ENCODE results near the gene KIF5A.
A peak's percentile ranks its signal among the peaks of the same experiment; 100 is the strongest.

Gene KIF5A

DNA sequence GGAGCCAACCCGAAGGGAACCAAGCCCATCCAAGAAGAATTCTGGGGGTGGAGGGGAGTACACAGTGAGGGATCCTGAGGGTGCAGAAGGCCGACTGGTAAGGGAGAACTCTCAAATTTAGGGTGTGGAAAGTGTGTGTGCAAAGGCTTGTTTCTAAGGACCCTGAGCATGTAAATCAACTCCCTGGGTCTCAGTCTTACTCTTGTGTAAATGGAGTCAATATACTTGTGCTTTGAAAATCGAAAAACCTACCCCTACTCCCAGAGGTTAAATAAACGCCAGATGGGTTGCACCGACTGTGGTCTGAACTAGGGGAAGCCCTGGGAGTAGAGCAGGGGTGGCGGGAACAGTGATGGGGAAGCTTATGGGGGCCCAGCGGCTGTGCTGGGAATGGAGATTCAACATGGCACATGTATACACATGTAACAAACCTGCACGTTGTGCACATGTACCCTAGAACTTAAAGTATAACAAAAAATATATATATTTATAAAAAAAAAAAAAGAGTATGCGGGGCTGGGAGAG, 77.1 kb downstream of the KIF5A start:
- Histone ChIP-seq H3K27me3 (ENCODE audit: control insufficient read depth, insufficient read depth, low read length) (peaks cover 96% of the 10 kb centered on the region), H3K9me3 (ENCODE audit: control insufficient read depth, insufficient read depth, low read length) (no peaks in the 10 kb centered on the region), H3K36me3 (ENCODE audit: control insufficient read depth, insufficient read depth, low read length) (no peaks in the 10 kb centered on the region), H3K4me1 (ENCODE audit: control insufficient read depth, insufficient read depth, low read length) (peaks cover 8% of the 10 kb centered on the region), H3K27ac (ENCODE audit: low read length) (no peak overlapping the region), H3K4me3 (ENCODE audit: low read length) (no peak overlapping the region)
- no CpG with 5 or more reads among the region's 9 CpGs for WGBS (ENCODE audit: insufficient coverage, insufficient read length)
- DNase-seq (ENCODE audit: low read depth, low spot score) = no peak

DNA sequence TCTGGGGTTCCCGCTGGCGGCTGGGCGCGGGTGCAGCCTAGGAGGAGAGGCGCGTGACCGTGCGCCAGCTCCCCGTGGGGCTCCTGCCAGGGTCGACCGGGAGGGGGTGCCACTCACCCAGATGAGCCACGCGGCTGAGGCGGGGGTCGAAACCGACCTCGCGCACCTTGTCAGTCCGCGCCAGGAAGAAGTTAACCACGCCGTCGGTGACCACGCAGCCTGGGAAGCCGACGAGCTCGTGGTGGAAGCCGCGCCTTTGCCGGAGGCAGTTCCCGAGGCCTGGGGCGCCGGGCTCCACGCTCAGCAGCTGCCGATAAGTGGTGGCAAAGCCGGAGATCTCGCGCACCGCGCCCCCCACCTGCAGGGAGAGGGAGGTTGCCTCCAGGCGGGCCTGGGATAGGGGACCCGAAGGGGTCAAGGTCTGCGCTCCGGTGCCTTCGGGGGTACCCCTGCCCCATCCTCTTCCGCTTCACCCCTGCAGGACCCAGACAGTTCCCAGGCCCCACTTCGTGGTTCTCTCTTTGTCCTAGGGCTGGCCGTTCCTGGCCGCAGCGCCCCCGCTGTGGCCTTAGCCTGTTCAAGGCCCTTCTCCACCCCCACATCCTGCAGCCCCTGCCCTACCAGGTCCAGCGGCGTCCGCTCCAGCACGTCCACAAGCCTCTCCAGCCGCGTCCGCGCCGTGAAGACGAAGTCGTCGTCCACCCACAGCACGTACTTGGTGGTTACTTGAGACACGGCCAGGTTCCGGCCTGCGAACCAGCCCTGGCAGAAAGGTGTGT, 77.8 kb downstream of the KIF5A start:
- Histone ChIP-seq H3K4me1 (ENCODE audit: control insufficient read depth, insufficient read depth, low read length) (peaks cover 8% of the 10 kb centered on the region), H3K4me3 (ENCODE audit: low read length) (peak overlapping the region; percentile 25; the same call in 1 of the 2 replicates), H3K36me3 (ENCODE audit: control insufficient read depth, insufficient read depth, low read length) (no peaks in the 10 kb centered on the region), H3K9me3 (ENCODE audit: control insufficient read depth, insufficient read depth, low read length) (no peaks in the 10 kb centered on the region), H3K27ac (ENCODE audit: low read length) (no peak overlapping the region), H3K27me3 (ENCODE audit: control insufficient read depth, insufficient read depth, low read length) (peaks cover 91% of the 10 kb centered on the region)
- no peak for DNase-seq (ENCODE audit: low read depth, low spot score)
- WGBS (ENCODE audit: insufficient coverage, insufficient read length) = no CpG with 5 or more reads among the region's 67 CpGs

DNA sequence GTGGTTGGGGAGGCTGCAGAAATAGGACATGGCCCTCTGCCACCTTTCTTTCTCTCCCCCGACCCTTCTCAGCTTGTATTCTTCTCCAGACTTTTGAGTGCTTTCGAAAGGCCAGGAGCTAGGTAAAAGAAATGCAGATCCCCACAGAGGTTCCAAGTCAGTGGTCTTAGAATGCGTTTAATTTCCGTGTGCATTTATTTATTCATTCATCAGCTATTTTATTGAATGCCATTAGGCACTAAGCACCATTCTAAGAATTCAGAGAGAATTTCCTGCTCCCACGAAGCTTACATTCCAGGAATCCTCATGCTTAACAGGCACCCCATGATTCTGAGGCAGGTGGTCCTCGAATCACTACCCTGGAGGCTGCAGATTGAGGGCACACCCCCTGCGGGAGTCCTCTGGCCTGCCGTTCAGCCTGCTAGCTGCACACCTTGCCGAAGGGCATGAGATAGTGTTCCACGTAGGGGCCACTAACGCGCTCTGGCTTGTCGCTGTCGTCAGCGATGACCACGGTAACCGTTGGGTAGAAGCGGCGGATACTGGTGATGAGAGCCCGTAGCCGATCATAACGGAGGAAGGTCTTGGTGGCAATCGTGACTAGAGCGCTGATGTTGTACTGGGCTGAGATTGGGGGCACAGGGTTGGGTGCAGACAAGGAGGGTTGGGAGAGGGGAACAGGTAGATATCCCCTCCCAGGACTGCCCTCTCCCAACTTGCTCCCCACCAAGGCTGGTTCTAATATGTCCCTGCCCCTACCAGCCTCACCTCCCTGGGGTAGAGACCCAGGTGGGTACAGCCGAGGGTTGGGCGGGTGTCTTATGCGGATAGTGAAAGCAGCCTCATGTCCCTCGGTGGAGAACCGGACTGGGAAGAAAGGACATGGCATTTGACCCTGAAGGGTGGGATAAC, 78.7 kb downstream of the KIF5A start:
- H3K4me1 ChIP-seq (ENCODE audit: control insufficient read depth, insufficient read depth, low read length) = peaks cover 8% of the 10 kb centered on the region
- no CpG with 5 or more reads among the region's 29 CpGs for WGBS (ENCODE audit: insufficient coverage, insufficient read length)
- H3K27ac ChIP-seq (ENCODE audit: low read length) = no peak overlapping the region
- peaks cover 85% of the 10 kb centered on the region for H3K27me3 ChIP-seq (ENCODE audit: control insufficient read depth, insufficient read depth, low read length)
- no peaks in the 10 kb centered on the region for H3K9me3 ChIP-seq (ENCODE audit: control insufficient read depth, insufficient read depth, low read length)
- no peaks in the 10 kb centered on the region for H3K36me3 ChIP-seq (ENCODE audit: control insufficient read depth, insufficient read depth, low read length)
- DNase-seq (ENCODE audit: low read depth, low spot score) = no peak
- H3K4me3 ChIP-seq (ENCODE audit: low read length) = no peak overlapping the region; the same call in 1 of the 2 replicates

DNA sequence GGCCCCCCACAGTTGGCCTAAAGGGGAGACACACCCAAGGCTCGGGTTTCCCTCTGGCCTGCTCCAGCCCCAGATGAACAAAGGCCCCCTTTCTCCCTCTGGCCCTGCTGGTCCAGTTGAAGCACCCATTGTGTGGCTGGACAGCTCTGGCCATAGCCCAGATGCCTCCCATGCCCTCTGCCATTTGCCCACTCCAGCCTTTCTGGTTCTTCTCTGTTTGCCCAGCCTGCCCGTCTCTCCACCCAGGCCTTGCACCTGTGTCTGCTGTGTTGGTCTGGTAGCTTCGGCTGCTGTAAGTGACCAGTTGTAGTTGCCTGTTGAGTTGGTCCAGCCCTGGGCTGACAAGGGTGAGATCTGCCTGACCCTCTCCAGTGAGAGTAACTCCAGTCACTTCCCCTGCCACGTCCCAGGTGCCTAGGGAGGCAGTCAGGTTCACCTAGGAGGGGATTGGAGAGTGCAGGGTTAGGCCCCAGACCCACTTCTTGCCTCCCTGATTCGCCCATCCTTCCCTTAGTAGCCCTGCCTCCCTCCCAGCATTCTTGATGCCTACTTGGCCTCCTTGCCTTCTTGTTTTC, 80.1 kb downstream of the KIF5A start:
- Histone ChIP-seq H3K27ac (ENCODE audit: low read length) (no peak overlapping the region), H3K27me3 (ENCODE audit: control insufficient read depth, insufficient read depth, low read length) (peaks cover 70% of the 10 kb centered on the region), H3K9me3 (ENCODE audit: control insufficient read depth, insufficient read depth, low read length) (no peaks in the 10 kb centered on the region), H3K4me1 (ENCODE audit: control insufficient read depth, insufficient read depth, low read length) (peaks cover 8% of the 10 kb centered on the region), H3K4me3 (ENCODE audit: low read length) (no peak overlapping the region), H3K36me3 (ENCODE audit: control insufficient read depth, insufficient read depth, low read length) (no peaks in the 10 kb centered on the region)
- no CpG with 5 or more reads among the region's 5 CpGs for WGBS (ENCODE audit: insufficient coverage, insufficient read length)
- DNase-seq (ENCODE audit: low read depth, low spot score) = no peak

DNA sequence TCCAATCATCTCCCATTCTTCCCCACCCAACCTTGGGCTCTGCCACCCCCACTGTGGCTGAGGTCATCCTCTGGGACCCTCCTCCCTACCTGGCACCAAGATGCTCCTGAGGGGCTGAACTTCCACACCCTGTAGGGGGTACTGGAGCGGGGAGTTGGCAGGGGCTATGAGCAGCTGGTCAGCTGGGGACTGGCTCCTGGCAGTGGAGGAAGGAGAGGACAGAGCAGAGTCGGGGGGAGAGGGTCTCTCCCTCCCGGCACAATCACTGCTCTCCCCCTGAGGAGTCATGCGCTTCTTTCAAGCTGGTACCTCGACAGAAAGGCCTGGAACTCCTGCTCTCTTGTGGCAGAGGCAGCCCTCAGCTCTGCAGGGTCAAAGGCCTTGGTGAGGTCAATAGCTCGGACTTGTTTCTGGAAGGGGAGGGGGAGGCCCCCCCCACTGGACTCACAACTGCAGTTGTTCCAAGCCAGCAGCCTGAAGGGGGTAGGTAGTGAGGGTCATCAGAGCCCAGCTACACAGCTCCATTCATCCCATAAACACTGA, 81.1 kb downstream of the KIF5A start:
- Histone ChIP-seq H3K4me1 (ENCODE audit: control insufficient read depth, insufficient read depth, low read length) (peaks cover 8% of the 10 kb centered on the region), H3K4me3 (ENCODE audit: low read length) (no peak overlapping the region), H3K27me3 (ENCODE audit: control insufficient read depth, insufficient read depth, low read length) (peaks cover 61% of the 10 kb centered on the region), H3K27ac (ENCODE audit: low read length) (no peak overlapping the region), H3K9me3 (ENCODE audit: control insufficient read depth, insufficient read depth, low read length) (no peaks in the 10 kb centered on the region), H3K36me3 (ENCODE audit: control insufficient read depth, insufficient read depth, low read length) (no peaks in the 10 kb centered on the region)
- WGBS (ENCODE audit: insufficient coverage, insufficient read length) = no CpG with 5 or more reads among the region's 6 CpGs
- no peak for DNase-seq (ENCODE audit: low read depth, low spot score)

DNA sequence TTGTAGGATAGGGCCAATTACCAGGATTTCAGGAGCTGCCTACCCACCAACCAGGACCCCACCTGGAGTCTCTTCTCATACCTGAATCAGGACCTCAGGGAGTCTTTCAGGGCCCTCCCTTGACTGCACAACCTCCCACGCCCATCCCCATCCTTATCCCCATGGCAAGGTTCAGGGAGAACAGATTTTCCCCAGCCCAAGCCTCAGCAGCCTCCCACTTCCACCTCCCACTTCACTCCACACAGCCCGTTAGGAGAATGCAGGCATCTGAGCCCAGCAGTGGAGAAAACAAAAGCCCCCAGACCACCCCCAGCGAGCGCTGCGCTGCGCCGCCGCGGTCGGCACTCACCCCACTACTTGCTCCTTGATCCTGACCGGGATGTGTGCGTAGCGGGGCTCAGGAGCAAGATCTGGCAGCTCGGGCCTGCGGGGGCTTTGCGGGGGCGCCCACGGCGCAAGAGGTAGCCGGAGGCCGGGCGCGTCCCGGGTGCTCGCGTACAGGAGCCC, 81.8 kb downstream of the KIF5A start:
- H3K27ac ChIP-seq (ENCODE audit: low read length) = no peak overlapping the region
- no peaks in the 10 kb centered on the region for H3K36me3 ChIP-seq (ENCODE audit: control insufficient read depth, insufficient read depth, low read length)
- peaks cover 54% of the 10 kb centered on the region for H3K27me3 ChIP-seq (ENCODE audit: control insufficient read depth, insufficient read depth, low read length)
- DNase-seq (ENCODE audit: low read depth, low spot score) = no peak
- peak overlapping the region; percentile 45; the same call in 1 of the 2 replicates for H3K4me3 ChIP-seq (ENCODE audit: low read length)
- peaks cover 8% of the 10 kb centered on the region for H3K4me1 ChIP-seq (ENCODE audit: control insufficient read depth, insufficient read depth, low read length)
- H3K9me3 ChIP-seq (ENCODE audit: control insufficient read depth, insufficient read depth, low read length) = no peaks in the 10 kb centered on the region
- WGBS (ENCODE audit: insufficient coverage, insufficient read length) = no CpG with 5 or more reads among the region's 26 CpGs

DNA sequence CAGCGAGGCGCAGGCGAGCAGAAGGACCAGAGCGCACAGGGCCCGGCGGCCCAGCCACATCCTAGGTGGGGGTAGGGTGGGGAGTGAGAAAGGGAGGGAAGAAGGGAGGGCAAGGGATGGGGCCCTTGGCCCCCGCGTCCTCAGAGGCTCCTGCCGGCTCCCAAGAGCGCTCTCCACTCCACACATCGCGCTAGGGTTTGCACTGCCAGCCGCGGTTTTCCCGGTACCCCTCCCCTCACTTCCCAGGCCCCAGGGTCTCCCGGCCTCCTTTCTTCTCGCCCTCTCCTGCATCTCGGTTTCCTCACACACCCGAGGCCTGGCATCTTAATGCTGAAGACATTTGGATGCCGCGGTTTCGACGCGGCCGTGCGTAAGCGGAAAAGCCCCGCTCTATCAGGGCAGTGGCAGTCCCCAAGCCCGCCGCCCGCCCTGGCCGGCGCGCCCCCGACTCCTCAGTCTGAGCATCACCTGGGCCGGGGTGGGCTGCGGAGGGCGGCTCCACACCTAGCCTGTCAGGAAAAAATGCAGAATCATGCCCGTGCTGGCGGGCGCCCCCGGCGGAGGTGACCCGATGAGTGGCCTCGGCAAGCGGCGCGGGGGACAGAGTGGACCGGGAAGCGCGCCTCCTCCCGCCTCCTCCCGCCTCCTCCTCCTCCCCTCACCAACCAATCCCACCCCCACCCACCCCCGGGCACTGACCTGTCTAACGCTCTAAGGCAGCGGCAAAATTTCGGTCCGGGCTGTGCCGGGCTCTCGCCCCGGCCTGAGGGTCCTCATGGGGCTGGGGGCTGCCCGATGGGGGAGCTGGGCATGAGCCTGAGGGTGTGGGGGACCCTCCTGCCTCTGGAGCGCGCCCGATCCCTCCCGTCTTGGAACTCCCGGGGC, 82.5 kb downstream of the KIF5A start:
- WGBS (ENCODE audit: insufficient coverage, insufficient read length) = no CpG with 5 or more reads among the region's 67 CpGs
- H3K4me3 ChIP-seq (ENCODE audit: low read length) = peak overlapping the region; percentile 45; the same call in 1 of the 2 replicates
- no peaks in the 10 kb centered on the region for H3K36me3 ChIP-seq (ENCODE audit: control insufficient read depth, insufficient read depth, low read length)
- peaks cover 8% of the 10 kb centered on the region for H3K4me1 ChIP-seq (ENCODE audit: control insufficient read depth, insufficient read depth, low read length)
- no peak overlapping the region for H3K27ac ChIP-seq (ENCODE audit: low read length)
- no peaks in the 10 kb centered on the region for H3K9me3 ChIP-seq (ENCODE audit: control insufficient read depth, insufficient read depth, low read length)
- H3K27me3 ChIP-seq (ENCODE audit: control insufficient read depth, insufficient read depth, low read length) = peaks cover 48% of the 10 kb centered on the region
- no peak for DNase-seq (ENCODE audit: low read depth, low spot score)

DNA sequence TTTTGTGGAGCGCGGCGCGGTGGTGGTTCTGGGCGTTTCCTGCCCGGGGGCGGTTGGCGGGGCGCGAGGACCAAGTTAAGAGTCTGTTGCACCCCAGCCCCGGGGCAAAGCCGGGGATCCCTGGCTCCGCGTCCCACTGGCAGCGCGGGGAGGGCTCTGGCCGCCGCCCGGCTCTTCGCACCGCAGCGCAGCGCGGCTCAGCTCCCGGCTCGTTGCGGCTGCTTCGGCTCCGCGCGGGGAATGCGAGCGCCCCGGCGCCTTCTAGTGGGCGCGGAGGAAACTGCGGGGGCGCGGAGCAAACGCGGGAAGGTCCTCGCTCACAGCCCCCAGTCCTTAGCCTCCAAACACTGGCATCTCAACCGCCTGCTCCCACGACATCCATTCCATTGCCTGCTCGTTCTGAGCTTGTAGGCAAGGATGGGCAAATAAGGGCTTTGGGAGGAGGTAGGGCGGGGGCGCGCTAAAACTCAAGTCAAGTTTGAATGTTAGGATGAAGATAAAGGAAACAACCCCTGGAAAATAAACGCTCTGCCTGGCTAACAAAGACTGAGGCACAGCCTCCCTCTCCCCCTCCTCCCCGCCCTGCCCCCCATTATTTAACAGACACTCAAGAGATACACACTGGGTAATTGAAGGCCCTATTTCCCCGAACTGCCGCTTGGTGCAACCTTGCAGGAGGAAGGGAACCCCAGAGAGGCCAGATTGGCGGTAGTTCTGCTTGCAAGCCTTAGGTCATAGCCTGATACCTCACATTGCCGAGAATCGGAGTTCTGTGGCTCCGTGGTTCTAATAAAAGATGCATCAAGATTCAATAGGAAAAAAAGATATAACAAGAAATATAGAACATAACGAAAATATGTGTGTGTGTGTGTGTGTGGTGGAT, 83.4 kb downstream of the KIF5A start, which contains the start of gene B4GALNT1:
Gene B4GALNT1 (minus strand): TSS at position 244 of the 883 bp plus-strand sequence. CDS start 1,069 bp downstream, outside the sequence.
- Histone ChIP-seq H3K4me3 (ENCODE audit: low read length) (peak within 1 kb of the TSS; percentile 45; the same call in 1 of the 2 replicates), H3K27ac (ENCODE audit: low read length) (no peak within 1 kb of the TSS), H3K4me1 (ENCODE audit: control insufficient read depth, insufficient read depth, low read length) (peaks cover 2% of the 10 kb centered on the region), H3K27me3 (ENCODE audit: control insufficient read depth, insufficient read depth, low read length) (peaks cover 39% of the 10 kb centered on the region), H3K9me3 (ENCODE audit: control insufficient read depth, insufficient read depth, low read length) (no peaks in the 10 kb centered on the region), H3K36me3 (ENCODE audit: control insufficient read depth, insufficient read depth, low read length) (no peaks in the 10 kb centered on the region)
- DNase-seq (ENCODE audit: low read depth, low spot score) = no peak
- WGBS (ENCODE audit: insufficient coverage, insufficient read length) = 100% methylated on average over 1 of the region's 58 CpGs
